Small intestine (tissue), 7 donors: ENCODE measurements around the gene TNC. TPM values are rescaled to one million over a fixed set of nuclear protein-coding genes. Genes with fewer than 3 reads are reported as not detected.
A peak's percentile ranks its signal among the peaks of the same experiment; 100 is the strongest.

Source experiments
- DNase-seq, 2 donors: peaks; one replicate each; pipeline versions ENCODE4 v3.0.0 to v3.0.0-alpha.2; 2013
- FAIRE-seq: peaks from 2 replicates; lab custom pipeline; 2012; peaks lifted over from hg19 to GRCh38; lab: Jason Lieb, UNC
- H3K27ac ChIP-seq, 3 donors: one replicate each; pipeline ENCODE4 v1.5.1; 2013; ENCODE audit warnings: low read length in 2 of 3, mild to moderate bottlenecking in 2 of 3, control low read depth in 1 of 3, inconsistent platforms in 1 of 3, low read depth in 1 of 3, moderate library complexity in 1 of 3
- H3K27me3 ChIP-seq, 3 donors: one replicate each; pipeline ENCODE4 v1.6.1; 2013; ENCODE audit warnings: low read length in 3 of 3, inconsistent platforms in 1 of 3; ENCODE audit not compliant: control insufficient read depth in 3 of 3, insufficient read depth in 3 of 3
- H3K36me3 ChIP-seq, 3 donors: one replicate each; pipeline ENCODE4 v1.6.1; 2013; ENCODE audit warnings: low read length in 3 of 3, inconsistent platforms in 1 of 3, low read depth in 1 of 3, mild to moderate bottlenecking in 1 of 3, moderate library complexity in 1 of 3; ENCODE audit not compliant: control insufficient read depth in 3 of 3, insufficient read depth in 2 of 3
- H3K4me1 ChIP-seq, 3 donors: one replicate each; pipeline ENCODE4 v1.6.1; 2013; ENCODE audit warnings: low read length in 2 of 3, inconsistent platforms in 1 of 3, low read depth in 1 of 3, mild to moderate bottlenecking in 1 of 3, moderate library complexity in 1 of 3; ENCODE audit not compliant: control insufficient read depth in 3 of 3, insufficient read depth in 2 of 3
- H3K4me3 ChIP-seq, 3 donors: one replicate each; pipeline ENCODE4 v1.5.1; 2013; ENCODE audit warnings: low read length in 3 of 3, control low read depth in 1 of 3, inconsistent platforms in 1 of 3, low read depth in 1 of 3, mild to moderate bottlenecking in 1 of 3, moderate library complexity in 1 of 3
- H3K9me3 ChIP-seq, 2 donors: one replicate each; pipeline ENCODE4 v1.6.1; 2013; ENCODE audit warnings: low read depth in 1 of 2, low read length in 1 of 2; ENCODE audit not compliant: control insufficient read depth in 2 of 2, insufficient read depth in 1 of 2
- WGBS, 3 donors: extraction: QIAGEN DNeasy Blood & Tissue Kit; methylation state at CpG; one replicate each; pipeline ENCODE4 v1.1.7; 2013; 5-methylcytosine and 5-hydroxymethylcytosine counted together
- polyA plus RNA-seq, 4 donors: library from polyadenylated mRNA; stranded (reverse) in 3 of 4; unstranded in 1 of 4; fragments of 200-250 nt in 3 of 4; fragments of 120-200 nt in 1 of 4; gene quantifications; one replicate each; pipeline versions ENCODE4 v1.2.1 to v1.2.3, GENCODE V29; 2013
- donor health status: healthy with polysubstance abuse.
- donor health status: control.
- donor health status: control.
- donor health status: Bipolar disorder and iron deficiency.
- donor health status: healthy.

The TNC gene
- polyA plus RNA-seq, 4 donors: 0.54 to 19.6 (median 3.9) TPM

DNA sequence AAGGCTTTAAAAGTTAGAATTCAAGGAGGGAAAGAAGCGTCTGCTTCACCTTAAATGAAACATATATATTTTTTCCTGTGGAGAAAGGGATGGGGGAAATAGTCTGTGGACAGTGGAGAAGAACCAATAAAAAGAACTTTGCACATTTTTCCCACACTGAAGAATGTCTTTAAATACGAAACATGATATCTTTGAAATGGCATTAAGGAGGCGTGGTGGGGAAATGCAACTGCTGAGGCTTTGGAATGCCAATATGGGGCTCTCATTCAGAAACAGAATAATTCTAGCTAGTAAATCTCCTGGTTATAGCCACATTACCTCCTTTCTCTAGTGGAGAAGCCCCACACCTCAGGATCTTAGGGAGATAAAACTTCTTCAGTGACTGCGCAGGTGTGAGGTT is 46.8 kb downstream of the TNC start:
- H3K27ac ChIP-seq: no peak overlapping the region

DNA sequence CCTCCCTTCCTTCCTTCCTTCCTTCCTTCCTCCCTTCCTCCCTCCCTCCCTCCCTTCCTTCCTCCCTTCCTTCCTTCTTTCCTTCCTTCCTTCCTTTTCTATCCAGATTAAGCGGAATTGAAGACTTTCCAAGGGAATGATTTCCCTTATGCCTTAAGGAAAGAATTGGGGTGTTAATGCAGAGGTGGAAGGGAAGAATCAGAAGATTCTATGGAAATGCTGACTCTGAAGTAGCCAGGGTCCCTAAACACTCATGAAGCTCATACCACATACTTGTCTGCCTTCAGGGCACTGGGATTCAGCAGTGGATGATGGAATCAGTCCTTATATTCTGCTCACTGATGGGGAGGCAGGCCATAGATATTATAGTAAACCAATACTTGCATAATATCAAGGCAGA is 48.2 kb downstream of the TNC start:
- H3K27me3 ChIP-seq: peaks cover 0 to 3% (median 0%) of the 10 kb centered on the region in 3 donors
- H3K27ac ChIP-seq: no peak overlapping the region
- WGBS, 3 donors: 83 to 100% (median 84%) methylated on average over 1 of the region's 1 CpG
- H3K36me3 ChIP-seq: peaks cover 0 to 4% (median 0%) of the 10 kb centered on the region in 3 donors
- peaks cover 0 to 4% (median 0%) of the 10 kb centered on the region in 3 donors for H3K4me1 ChIP-seq
- no peaks in the 10 kb centered on the region for H3K9me3 ChIP-seq
- FAIRE-seq (no peak), DNase-seq (no peak)
- H3K4me3 ChIP-seq: no peak overlapping the region

More for the DNA sequence above, 46.8 kb downstream of the TNC start:
- Histone ChIP-seq H3K4me3 (no peak overlapping the region), H3K27me3 (peaks cover 0 to 3% (median 0%) of the 10 kb centered on the region in 3 donors), H3K9me3 (no peaks in the 10 kb centered on the region), H3K36me3 (peaks cover 0 to 3% (median 0%) of the 10 kb centered on the region in 3 donors), H3K4me1 (peaks cover 0 to 4% (median 0%) of the 10 kb centered on the region in 3 donors)
- FAIRE-seq (no peak), DNase-seq (no peak)
- 41 to 66% (median 55%) methylated on average over 4 of the region's 4 CpGs for WGBS, 3 donors

DNA sequence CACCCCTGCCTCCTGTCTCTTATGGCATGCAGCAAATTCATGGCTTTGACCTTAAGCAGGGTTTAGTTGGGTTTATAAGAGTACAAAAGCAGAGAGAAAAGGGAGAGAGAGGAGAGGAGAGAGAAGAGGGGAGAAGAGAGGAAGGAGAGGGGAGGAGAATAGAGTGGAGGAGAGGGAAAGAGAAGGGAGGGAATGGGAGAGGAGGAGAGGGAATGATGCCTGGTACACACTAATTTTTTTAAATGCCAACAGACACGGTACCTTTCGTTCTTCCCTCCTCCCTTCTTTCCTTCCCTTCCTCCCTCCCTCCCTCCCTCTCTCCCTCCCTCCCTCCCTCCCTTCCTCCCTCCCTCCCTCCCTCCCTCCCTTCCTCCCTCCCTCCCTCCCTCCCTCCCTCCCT is 48.7 kb downstream of the TNC start:
- Histone ChIP-seq H3K27ac (no peak overlapping the region), H3K36me3 (peaks cover 0 to 8% (median 0%) of the 10 kb centered on the region in 3 donors), H3K27me3 (peaks cover 0 to 3% (median 0%) of the 10 kb centered on the region in 3 donors), H3K4me3 (no peak overlapping the region), H3K9me3 (peaks cover 0 to 1% of the 10 kb centered on the region in 2 donors), H3K4me1 (peaks cover 0 to 4% (median 0%) of the 10 kb centered on the region in 3 donors)
- DNase-seq (no peak), FAIRE-seq (no peak)
- 73 to 94% (median 89%) methylated on average over 2 of the region's 2 CpGs for WGBS, 3 donors

DNA sequence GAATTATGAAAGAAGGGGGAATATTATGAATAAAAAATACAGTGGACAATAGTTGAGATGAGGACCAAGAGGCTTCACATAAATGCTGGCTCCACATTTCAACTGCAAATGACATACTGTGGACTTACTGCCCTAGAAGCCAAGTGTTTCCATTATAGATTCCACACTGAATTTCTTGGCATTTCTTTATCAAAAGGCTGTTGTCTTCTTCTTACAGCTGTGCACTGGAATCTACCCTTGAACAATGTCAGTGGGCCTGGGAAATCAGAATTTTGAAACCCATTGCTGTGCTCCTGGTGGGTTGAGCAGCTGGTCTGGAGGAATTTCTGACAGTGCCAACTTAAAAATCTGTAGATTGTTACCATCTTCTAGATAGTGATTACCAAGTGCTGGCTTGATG is 49.9 kb downstream of the TNC start:
- H3K36me3 ChIP-seq: peaks cover 0 to 4% (median 0%) of the 10 kb centered on the region in 3 donors
- peaks cover 0 to 3% (median 0%) of the 10 kb centered on the region in 3 donors for H3K27me3 ChIP-seq
- no peak overlapping the region for H3K4me3 ChIP-seq
- H3K27ac ChIP-seq: no peak overlapping the region
- FAIRE-seq (no peak), DNase-seq (no peak)
- peaks cover 0 to 1% of the 10 kb centered on the region in 2 donors for H3K9me3 ChIP-seq
- peaks cover 0 to 4% (median 0%) of the 10 kb centered on the region in 3 donors for H3K4me1 ChIP-seq

DNA sequence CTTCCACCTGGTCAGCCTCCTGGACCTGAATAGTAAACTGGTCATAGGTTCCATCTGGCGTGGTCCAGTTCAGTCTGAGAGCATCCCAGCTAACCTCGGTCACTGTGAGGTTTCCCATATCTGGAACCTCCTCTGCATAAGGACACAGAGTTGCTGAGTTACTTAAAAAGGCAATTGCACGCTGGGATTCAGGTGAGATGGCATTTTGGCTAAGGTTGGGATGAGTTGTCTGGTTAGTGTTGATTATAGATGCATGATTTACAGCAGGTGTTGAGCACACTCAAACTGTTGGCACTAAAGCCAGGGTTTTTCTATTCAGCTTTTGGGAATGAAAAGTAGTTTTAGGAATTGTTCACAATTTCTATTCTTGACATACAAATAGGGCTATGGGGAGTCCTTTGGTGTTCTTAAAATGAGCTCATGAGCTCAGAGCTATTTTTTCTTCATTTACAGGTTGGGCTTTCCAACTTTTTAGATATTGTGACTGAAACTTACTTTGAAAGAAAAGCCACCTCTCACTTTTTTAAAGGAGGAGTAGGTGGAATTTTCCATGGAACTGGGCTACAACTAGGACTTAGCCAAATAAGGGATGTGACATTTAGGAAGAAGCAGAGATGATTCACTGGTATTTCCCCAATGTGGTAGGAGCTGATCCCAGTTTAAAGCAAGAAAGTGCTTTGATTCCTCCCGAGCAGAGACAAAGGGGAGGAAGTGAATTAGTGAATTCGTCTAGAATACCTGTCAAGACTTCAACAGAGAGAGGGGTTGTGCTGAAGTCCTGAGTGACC is 54.7 kb downstream of the TNC start:
- FAIRE-seq (no peak), DNase-seq (no peak)
- Histone ChIP-seq H3K36me3 (peaks cover 0 to 4% (median 0%) of the 10 kb centered on the region in 3 donors), H3K27ac (peak overlapping the region in 1 of 3 donors; percentile 73), H3K4me3 (no peak overlapping the region), H3K27me3 (no peaks in the 10 kb centered on the region), H3K4me1 (no peaks in the 10 kb centered on the region), H3K9me3 (peaks cover 0 to 1% of the 10 kb centered on the region in 2 donors)
- WGBS, 3 donors: 75 to 82% (median 76%) methylated on average over 5 of the region's 5 CpGs

DNA sequence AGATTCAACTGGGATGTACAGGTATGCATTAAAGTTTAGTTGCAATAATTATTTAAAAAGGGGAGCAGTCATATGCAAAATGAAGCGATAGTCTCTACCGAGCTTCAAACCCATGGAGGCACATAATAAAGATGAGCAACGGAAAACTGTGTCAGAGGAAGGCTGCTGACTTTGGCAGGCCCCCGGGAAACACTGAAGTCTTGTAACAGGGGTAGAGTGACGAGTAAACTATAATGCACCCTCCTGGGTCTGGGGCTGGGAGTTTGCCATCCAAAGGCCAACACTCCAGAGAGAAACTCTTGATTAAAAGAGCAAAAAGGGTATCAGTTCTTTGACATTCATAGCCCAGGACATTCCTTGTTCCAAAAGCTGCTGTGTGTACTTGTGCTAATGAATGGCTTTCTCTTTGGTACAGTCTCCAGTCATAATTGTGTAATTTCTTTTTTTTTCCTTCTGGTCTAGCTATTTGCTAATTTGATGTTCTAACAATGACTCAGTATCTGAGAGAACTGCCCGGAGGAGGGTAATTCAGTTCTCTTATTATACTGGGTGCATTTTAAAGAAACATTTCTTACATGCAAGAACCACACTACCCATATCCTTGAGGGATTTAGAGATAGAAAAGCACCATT is 59.2 kb downstream of the TNC start:
- no peaks in the 10 kb centered on the region for H3K36me3 ChIP-seq
- 74 to 82% (median 75%) methylated on average over 6 of the region's 6 CpGs for WGBS, 3 donors
- no peaks in the 10 kb centered on the region for H3K9me3 ChIP-seq
- H3K27ac ChIP-seq: no peak overlapping the region
- no peak for DNase-seq
- no peak overlapping the region for H3K4me3 ChIP-seq
- no peaks in the 10 kb centered on the region for H3K4me1 ChIP-seq
- no peak for FAIRE-seq
- peaks cover 0 to 3% (median 0%) of the 10 kb centered on the region in 3 donors for H3K27me3 ChIP-seq

DNA sequence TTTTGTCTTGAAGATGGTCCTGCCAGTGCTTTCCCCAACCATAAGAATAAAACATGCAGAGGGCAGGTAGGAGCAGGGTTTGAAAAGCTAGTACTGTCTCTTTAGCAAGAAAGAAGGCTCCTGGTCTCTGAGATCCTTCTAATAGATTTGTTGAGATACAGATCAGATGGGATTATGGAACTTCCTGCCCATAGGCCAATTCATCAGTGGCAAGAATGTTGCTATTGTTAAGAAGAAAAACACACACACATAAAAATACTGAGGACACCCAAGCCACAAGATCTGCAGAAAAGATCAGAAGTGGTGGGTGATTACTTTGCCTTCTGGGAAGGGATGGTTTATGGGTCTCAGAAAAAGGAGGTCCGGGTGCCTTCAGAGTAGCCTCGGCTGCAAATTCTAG is 59.8 kb downstream of the TNC start:
- Histone ChIP-seq H3K27me3 (peaks cover 0 to 3% (median 0%) of the 10 kb centered on the region in 3 donors), H3K4me3 (no peak overlapping the region), H3K4me1 (no peaks in the 10 kb centered on the region), H3K27ac (no peak overlapping the region), H3K36me3 (no peaks in the 10 kb centered on the region), H3K9me3 (no peaks in the 10 kb centered on the region)
- 78 to 91% (median 88%) methylated on average over 2 of the region's 2 CpGs for WGBS, 3 donors
- no peak for FAIRE-seq
- DNase-seq: no peak

DNA sequence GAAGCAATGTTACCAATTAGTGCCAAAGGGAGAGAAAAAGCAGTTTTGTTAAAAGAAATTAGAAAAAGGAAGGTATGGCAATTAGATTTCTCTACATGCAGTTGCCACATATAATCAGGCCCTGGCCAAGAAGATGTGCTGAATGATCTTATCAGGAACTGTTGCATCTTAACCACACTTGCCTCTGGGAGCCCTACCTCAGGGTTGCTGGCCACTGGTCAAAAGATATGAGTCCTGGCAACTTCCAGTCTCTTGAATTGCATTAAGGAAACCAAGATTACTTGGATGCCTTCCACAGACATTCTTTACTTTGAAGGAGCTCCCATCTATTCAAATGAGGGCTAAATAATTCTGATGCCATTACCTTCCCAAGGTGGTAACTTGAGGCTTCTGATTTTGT is 60.4 kb downstream of the TNC start:
- Histone ChIP-seq H3K27me3 (peaks cover 0 to 3% (median 0%) of the 10 kb centered on the region in 3 donors), H3K36me3 (no peaks in the 10 kb centered on the region), H3K4me1 (no peaks in the 10 kb centered on the region), H3K27ac (no peak overlapping the region), H3K4me3 (no peak overlapping the region), H3K9me3 (no peaks in the 10 kb centered on the region)
- no peak for DNase-seq
- no peak for FAIRE-seq
